HEK293T (cell line): ENCODE measurements around the gene ZNRD2.
A peak's percentile ranks its signal among the peaks of the same experiment; 100 is the strongest.
"Not testable (repeated sequence)": the region's sequence is repeated elsewhere in the genome, so short reads cannot be mapped to it uniquely, and the experiment has no call there.

Source experiments
- CTCF ChIA-PET: fragments of 350-600 bp; formaldehyde crosslinking; extraction: SDS; loops from one replicate; lab custom pipeline; 2021; ENCODE audit warnings: antibody characterized with exemption, inconsistent platforms; lab: Yijun Ruan, JAX
- POLR2A ChIA-PET: fragments of 350-600 bp; formaldehyde crosslinking; extraction: SDS; loops from one replicate; lab custom pipeline; 2020; ENCODE audit warnings: antibody characterized with exemption, inconsistent platforms; lab: Yijun Ruan, JAX
- DNase-seq: peaks from one replicate; pipeline ENCODE4 v3.0.0; 2012; ENCODE audit warnings: mixed read lengths; ENCODE audit errors: extremely low spot score
- ARNT ChIP-seq: fragments of 450-650 bp; IDR thresholded peaks from 2 replicates; pipeline ENCODE4 v1.6.1; 2017; ENCODE audit warnings: mild to moderate bottlenecking
- CTBP1 ChIP-seq: fragments of 450-650 bp; IDR thresholded peaks from 2 replicates; pipeline ENCODE4 v1.6.1; 2016; ENCODE audit warnings: borderline replicate concordance
- ELF4 ChIP-seq: fragments of 450-650 bp; IDR thresholded peaks from 2 replicates; pipeline ENCODE4 v1.6.1; 2017; ENCODE audit warnings: antibody characterized with exemption
- FOXA1 ChIP-seq: fragments of 450-650 bp; IDR thresholded peaks from 2 replicates; pipeline ENCODE4 v1.6.1; 2016; ENCODE audit warnings: mild to moderate bottlenecking
- FOXM1 ChIP-seq: fragments of 450-650 bp; IDR thresholded peaks from 2 replicates; pipeline ENCODE4 v1.6.1; 2017; ENCODE audit warnings: mild to moderate bottlenecking, borderline replicate concordance
- HDGF ChIP-seq: fragments of 450-650 bp; IDR thresholded peaks from 2 replicates; pipeline ENCODE4 v1.6.1; 2017; ENCODE audit warnings: antibody characterized with exemption, borderline replicate concordance
- L3MBTL2 ChIP-seq: fragments of 450-650 bp; conservative IDR thresholded peaks from 2 replicates; pipeline ENCODE4 v1.6.1; 2016; ENCODE audit warnings: mild to moderate bottlenecking
- LEF1 ChIP-seq: fragments of 450-650 bp; IDR thresholded peaks from 2 replicates; pipeline ENCODE4 v1.6.1; 2017; ENCODE audit warnings: mild to moderate bottlenecking, borderline replicate concordance
- NFRKB ChIP-seq: fragments of 450-650 bp; IDR thresholded peaks from 2 replicates; pipeline ENCODE4 v1.6.1; 2016; ENCODE audit warnings: mild to moderate bottlenecking, moderate library complexity
- SP1 ChIP-seq: fragments of 450-650 bp; IDR thresholded peaks from 2 replicates; pipeline ENCODE4 v1.6.1; 2017
- SUZ12 ChIP-seq: fragments of 450-650 bp; IDR thresholded peaks from 2 replicates; pipeline ENCODE4 v1.6.1; 2016; ENCODE audit warnings: mild to moderate bottlenecking
- TARDBP ChIP-seq: fragments of 450-650 bp; IDR thresholded peaks from 2 replicates; pipeline ENCODE4 v1.6.1; 2016
- ZNF384 ChIP-seq: fragments of 450-650 bp; IDR thresholded peaks from 2 replicates; pipeline ENCODE4 v1.6.1; 2016
- TF ChIP-seq, protein P1 (sequence below): fragments of 450-650 bp; IDR thresholded peaks from 2 replicates; pipeline ENCODE4 v1.6.1; 2016

The ZNRD2 gene, protein sequence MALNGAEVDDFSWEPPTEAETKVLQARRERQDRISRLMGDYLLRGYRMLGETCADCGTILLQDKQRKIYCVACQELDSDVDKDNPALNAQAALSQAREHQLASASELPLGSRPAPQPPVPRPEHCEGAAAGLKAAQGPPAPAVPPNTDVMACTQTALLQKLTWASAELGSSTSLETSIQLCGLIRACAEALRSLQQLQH

DNA sequence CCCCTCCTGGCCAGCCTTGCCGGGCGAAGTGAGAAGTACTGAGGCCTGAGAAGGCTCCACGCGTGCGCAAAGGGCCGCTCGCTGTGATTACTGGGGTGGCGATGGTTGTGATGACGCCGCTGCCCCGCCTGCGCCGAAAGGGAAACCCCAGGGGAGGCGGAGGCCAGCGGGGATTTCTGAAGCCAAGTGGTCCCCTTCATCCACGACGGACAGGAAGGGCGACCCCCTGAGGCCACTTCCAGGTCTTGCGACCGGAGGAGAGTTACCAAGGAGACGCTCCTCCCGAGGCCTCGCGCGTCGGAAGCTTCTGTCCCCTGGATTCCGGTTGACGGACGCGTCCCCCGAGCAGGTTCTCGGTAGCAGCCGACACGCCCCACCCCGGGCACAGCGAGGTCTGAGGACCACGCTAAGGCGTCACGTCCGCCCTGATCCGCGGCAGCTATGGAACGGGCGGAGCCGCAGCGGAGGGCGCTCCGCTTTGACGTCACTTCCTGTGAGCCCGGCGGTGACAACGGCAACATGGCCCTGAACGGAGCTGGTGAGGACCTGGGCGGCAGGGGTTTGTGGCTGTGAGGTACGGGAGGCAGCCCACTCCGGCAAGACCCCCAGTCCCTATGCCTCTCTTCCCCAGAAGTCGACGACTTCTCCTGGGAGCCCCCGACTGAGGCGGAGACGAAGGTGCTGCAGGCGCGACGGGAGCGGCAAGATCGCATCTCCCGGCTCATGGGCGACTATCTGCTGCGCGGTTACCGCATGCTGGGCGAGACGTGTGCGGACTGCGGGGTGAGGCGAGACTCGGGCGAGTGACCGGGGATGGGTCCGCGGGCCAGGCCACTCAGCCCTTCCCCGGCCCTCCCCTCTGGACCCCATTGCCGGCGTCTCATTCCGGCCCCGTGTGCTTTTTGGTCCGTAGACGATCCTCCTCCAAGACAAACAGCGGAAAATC lies at the start of gene ZNRD2:
Gene ZNRD2 (plus strand): TSS at position 505 of the 946 bp plus-strand sequence. CDS start 15 bp downstream, at position 520.
- CTCF ChIA-PET = interaction anchor here (0.8 to 4.4 kb wide), 6 partner anchors 9 to 34 kb away, joined by 3 to 50 read pairs (median 7); no protein-coding TSS in a partner anchor
- POLR2A ChIA-PET = interaction anchor here (0.6 to 3.3 kb wide), 16 partner anchors 10 to 483 kb away, joined by 3 to 47 read pairs (median 4); partner anchors contain the start of genes MAP3K11, PCNX3 and SCYL1
- DNase-seq = peak; percentile 96
- TF ChIP-seq L3MBTL2 = no peak; the same call in 1 of the 2 replicates
- TF ChIP-seq, protein P1, sequence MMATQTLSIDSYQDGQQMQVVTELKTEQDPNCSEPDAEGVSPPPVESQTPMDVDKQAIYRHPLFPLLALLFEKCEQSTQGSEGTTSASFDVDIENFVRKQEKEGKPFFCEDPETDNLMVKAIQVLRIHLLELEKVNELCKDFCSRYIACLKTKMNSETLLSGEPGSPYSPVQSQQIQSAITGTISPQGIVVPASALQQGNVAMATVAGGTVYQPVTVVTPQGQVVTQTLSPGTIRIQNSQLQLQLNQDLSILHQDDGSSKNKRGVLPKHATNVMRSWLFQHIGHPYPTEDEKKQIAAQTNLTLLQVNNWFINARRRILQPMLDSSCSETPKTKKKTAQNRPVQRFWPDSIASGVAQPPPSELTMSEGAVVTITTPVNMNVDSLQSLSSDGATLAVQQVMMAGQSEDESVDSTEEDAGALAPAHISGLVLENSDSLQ = peak; percentile 94

DNA sequence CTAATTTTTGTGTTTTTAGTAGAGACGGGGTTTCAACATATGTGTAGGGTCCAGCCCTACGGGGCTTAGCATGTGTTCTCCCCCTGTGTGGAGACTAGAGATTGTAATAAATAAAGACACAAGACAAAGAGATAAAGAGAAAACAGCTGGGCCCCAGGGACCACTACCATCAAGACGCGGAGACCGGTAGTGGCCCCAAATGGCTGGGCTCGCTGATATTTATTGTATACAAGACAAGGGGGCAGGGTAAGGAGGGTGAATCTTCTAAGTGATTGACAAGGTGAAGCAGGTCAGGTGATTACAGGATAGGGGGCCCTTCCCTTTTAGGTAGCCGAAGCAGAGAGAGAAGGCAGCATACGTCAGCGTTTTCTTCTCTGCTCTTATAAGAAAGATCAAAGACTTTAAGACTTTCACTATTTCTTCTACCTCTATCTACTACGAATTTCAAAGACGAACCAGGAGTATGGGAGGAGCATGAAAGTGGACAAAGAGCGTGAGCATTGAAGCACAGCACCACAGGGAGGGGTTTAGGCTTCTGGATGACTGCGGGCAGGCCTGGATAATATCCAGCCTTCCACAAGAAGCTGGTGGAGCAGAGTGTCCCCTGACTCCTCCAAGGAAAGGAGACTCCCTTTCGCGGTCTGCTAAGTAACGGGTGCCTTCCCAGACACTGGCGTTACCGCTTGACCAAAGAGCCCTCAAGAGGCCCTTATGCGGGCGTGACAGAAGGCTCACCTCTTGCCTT lies 48.3 kb upstream of the ZNRD2 start:
- CTCF ChIA-PET, DNase-seq, POLR2A ChIA-PET: not testable (repeated sequence)

DNA sequence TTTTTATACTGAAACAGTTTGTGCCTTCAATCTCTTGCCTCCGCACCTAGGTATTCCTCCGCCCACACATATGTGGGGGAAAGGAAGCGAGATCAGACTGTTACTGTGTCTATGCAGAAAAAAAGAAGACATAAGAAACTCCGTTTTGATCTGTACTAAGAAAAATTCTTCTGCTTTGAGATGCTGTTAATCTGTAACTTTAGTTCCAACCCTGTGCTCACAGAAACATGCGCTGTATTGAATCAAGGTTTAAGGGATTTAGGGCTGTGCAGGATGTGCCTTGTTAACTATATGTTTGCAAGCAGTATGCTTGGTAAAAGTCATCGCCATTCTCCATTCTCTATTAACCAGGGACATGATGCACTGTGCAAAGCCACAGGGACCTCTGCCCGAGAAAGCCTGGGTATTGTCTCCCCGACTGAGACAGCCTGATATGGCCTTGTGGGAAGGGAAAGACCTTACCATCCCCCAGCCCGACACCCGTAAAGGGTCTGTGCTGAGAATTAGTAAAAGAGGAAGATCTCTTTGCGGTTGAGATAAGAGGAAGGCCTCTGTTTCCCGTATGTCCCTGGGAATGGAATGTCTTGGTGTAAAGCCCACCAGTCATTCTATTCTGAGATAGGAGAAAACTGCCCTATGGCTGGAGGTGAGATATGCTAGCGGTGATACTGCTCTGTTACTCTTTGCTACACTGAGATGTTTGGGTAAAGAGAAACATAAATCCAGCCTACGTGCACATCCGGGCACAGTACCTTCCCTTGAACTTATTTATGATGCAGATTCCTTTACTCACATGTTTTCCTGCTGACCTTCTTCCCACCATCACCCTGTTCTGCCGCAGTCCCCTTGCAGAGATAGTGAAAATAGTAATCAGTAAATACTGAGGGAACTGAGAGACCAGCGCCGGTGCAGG lies 47.3 kb upstream of the ZNRD2 start:
- DNase-seq, POLR2A ChIA-PET, CTCF ChIA-PET: not testable (repeated sequence)

DNA sequence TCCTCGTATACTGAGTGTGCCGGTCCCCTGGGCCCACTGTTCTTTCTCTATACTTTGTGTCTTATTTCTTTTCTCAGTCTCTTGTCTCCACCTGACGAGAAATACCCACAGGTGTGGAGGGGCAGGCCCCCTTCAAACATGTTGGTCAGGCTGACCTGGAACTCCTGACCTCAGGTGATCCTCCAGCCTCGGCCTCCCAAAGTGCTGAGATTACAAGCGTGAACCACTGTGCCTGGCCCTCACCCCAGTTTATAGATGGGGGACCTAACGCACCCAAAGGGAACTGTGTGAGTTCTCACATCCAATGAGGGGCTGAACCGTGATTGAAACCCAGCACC lies 46.7 kb upstream of the ZNRD2 start:
- CTCF ChIA-PET = interaction anchor here (1.5 kb wide), 1 partner anchor 28 kb away, joined by 3 read pairs; no protein-coding TSS in a partner anchor
- POLR2A ChIA-PET = interaction anchor here (0.8 to 2.9 kb wide), 3 partner anchors 17 to 100 kb away, joined by 4 to 9 read pairs (median 8); partner anchors contain the start of genes NEAT1 and ZNRD2
- DNase-seq = not testable (repeated sequence)

DNA sequence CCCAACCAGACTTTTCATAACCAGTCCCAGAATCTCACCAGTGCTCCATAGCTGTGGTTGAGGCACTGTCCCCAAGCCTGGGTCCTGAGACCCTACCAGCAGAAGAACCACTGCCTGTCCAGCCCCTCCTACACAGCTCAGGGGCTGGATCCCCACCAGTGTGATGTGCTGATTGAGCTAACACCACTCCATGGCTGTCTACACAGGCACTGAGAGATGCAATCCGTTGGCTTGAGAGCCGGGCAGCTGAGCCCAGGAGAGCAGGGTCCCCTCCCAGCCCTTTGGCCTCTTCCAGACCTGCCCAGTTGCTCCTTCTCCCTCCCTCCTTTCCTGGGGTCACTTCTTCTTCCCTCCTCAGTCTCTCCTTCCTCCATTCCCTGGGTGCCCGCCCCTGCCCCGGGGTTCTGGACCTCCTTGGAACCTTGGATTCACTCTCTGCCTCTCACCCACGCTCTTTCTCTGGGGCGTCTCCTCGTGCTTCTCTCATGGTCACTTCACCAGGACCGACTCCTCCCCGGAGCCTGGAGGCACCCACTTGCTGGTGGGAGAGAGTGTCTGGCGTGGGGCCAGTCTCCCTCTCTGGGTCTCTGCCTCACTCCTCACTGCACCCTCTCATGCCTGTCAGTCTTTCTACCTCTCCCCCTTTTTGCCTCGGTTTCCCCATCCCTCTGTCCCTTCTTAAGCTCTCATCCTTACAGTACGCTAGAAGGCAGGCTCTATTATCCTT lies 46.1 kb upstream of the ZNRD2 start:
- CTCF ChIA-PET = interaction anchor here (1.5 kb wide), 1 partner anchor 27 kb away, joined by 3 read pairs; no protein-coding TSS in a partner anchor
- POLR2A ChIA-PET = interaction anchor here (0.6 to 2.9 kb wide), 15 partner anchors 10 to 262 kb away, joined by 3 to 9 read pairs (median 5); partner anchors contain the start of genes DPF2, MALAT1, NEAT1 and POLA2
- no peak for DNase-seq
- TF ChIP-seq FOXA1 = no peak
- TF ChIP-seq L3MBTL2 = no peak
- no peak for TF ChIP-seq ZNF384
- TF ChIP-seq ELF4 = no peak
- TF ChIP-seq CTBP1 = no peak
- no peak for TF ChIP-seq TARDBP
- no peak for TF ChIP-seq HDGF
- no peak for TF ChIP-seq SUZ12
- TF ChIP-seq LEF1 = no peak

DNA sequence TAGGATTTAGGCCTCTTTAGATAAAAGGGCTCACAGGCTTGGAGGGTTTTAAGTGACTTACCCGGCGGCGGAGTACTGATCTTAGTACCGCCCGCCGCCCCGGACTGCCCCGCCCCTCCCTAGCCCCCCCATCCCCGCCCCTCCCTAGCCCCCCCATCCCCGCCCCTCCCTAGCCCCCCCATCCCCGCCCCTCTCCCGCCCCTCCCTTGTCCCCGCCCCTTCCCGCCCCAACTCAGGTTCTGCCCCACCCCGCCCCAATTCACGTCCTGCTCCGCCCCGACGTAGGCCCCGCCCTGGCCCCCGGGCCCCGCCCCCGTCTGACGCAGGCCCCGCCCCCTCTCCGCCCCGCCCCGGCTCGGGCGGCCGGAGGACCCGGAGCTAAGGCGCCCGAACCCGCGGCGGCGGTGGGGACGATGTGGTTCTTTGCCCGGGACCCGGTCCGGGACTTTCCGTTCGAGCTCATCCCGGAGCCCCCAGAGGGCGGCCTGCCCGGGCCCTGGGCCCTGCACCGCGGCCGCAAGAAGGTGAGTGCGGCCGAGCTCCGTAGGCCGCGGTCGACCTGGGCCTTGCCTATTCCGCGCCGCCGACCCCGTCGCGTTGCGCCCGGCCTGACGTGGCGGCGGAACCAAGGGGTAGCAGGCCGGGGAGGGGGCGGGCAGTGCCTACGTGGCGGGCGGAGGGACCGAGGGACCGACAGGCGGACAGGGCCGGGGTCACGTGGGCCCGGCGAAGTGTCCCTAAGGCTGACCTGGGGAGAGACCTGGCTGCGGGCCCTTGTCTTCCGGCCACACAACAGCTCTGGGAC lies 45.3 kb upstream of the ZNRD2 start, which contains the start of gene SCYL1:
Gene SCYL1 (plus strand): TSS at position 343 of the 805 bp plus-strand sequence. CDS start 71 bp downstream, at position 414.
- TF ChIP-seq SUZ12 = no peak
- no peak for TF ChIP-seq SP1
- TF ChIP-seq ELF4 = no peak
- TF ChIP-seq FOXM1 = no peak
- no peak for TF ChIP-seq NFRKB
- TF ChIP-seq ARNT = no peak
- TF ChIP-seq CTBP1 = no peak
- no peak for TF ChIP-seq L3MBTL2
- ChIA-PET POLR2A (interaction anchor here (0.6 to 2.9 kb wide), 17 partner anchors 9 to 263 kb away, joined by 3 to 9 read pairs (median 5); partner anchors contain the start of genes DPF2, FAM89B, MALAT1 and NEAT1), CTCF (interaction anchor here (1.5 to 2.0 kb wide), 2 partner anchors 16 to 27 kb away, joined by 3 to 5 read pairs; no protein-coding TSS in a partner anchor)
- peak; percentile 95 for DNase-seq
